ENCODE measurements around the gene SEPSECS.

Gene SEPSECS

DNA sequence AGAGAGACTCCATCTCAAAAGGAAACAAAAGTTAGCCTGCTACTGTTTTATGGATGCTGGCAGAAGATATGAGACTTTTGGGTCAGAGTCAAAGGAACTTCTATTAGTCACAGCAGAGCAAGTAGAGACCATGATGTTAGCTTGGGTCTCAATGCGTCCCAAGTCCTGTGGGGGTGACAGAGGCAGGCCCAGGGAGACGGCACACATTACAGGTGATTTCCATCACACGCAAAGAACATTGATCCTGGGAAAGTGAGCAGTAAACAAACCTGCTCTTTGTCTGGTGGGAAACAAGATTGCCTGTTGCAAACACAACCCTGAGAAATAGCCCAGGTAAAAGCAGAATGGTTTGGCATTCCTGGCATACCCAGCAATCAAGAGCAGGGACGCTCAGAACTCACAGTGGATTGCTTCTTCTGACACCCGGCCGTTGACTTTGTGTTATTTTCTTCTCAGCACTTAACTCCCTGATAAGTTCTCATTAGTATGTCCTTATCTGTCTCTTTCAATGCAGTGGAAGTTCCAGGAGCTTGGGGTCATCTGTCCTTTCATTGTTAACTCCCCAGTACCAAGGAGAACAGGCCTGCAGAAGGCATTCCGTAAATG is 78.3 kb downstream of the SEPSECS start:
- no peak for DNase-seq (ENCODE audit: low spot score)

DNA sequence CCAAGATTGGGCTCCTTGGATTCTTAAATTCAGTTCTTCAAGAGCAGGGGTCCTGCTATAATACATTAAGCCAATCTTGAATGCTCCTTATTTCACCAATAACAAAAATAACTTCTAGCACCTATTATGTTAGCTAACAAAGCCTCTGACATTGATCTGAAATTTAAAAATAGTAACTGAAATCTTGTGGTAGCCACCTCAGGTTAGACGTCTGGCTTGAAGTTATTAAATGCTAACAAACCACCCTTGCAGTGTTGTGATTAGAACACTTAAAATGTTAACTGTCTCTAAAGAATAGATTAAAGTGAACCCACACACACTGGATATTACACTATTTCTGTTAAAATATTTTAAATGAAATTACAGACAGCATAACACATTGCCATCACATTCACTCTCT is 79.7 kb downstream of the SEPSECS start:
- no peak for DNase-seq (ENCODE audit: low spot score)

DNA sequence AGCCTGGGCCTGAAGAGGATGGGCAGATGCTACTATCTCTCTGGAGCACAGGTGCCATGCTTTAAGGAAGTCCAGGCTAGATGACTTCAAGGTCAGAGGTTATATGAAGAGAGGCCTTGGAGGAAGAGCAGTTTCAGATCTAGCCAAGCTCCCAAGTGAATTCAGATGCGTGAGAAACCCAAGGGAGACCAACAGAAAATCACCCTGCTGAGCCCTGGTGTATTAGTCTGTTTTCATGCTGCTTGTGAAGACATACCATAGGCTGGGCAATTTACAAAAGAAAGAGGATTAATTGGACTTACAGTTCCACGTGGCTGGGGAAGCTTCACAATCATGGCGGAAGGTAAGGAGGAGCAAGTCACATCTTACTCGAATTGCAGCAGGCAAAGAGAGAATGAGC is 81.7 kb downstream of the SEPSECS start:
- DNase-seq (ENCODE audit: low spot score), result no peak

DNA sequence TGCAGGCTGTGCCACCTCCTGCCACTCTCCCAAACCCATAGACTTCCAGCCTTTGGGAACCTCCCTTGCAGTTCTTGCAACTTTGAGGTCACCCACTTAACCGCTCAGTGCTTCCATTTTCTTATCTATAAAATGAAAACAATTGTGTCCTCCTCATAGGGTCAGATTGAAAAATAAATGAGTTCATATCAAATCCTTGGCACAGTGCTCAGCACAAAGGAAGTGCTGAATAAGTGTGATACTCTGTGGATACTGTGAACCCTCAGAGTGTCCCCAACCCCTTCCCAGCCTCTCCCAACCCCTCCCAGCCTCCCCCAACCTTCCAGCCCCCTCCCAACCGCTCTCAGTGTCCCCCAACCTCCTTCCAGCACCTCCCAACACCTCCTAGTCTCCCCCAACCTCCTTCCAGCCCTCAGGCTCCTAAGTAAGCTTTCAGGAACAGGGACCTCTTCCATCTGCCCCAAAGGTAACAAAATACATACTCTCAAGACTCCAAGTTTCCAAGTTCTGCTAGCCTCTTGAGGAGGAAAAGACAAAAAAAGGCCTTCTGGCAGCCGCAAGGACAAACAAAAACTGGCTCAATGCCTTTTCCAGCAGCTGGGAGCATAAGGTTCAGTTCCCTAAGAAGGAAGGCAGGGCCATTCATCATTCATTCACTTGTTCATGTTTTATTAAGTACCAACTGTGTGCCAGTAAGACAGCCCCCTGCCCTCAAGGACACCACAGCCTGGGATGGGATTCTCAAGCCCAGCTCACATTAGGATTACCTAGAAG is 83.4 kb downstream of the SEPSECS start:
- no peak for DNase-seq (ENCODE audit: low spot score)

DNA sequence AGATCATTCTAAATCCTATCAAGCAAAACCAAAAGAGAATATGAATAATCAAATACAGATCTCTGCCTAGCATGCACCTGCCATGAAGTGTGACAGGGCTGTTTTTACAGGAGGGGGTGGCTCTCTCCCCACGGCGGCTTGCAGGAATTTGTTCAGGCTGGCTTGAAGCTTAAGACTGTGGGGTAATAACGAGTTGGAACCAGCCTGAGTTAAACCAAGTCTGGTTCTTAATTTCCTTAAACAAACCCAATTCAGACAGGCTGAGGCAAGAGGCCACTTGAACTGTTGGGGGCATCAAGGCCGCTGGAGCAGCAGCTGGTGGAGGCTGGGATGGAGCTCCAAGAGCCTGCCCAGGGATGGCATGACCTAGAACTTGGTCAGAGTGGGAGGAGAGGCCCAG is 84.4 kb downstream of the SEPSECS start:
- no peak for DNase-seq (ENCODE audit: low spot score)

DNA sequence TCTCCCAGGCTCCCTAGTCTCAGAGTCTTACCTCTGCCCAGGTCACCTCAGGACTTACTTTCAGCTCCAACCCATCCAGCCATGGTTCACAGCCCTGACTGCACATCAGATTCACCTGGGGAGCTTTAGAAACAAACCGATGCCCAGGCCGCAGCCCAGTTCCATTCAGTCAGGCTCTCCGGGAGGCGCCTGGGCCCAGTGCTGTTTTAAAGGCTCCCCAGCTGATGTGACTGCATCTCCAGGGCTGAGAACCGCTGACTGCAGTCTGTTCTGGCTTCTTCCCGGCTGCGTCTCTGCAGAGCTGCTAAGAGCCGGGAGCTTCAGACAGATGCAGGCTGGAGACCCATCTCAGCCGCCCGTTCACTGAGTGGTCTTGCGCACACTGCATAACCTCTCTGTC is 85.1 kb downstream of the SEPSECS start:
- no peak for DNase-seq (ENCODE audit: low spot score)

DNA sequence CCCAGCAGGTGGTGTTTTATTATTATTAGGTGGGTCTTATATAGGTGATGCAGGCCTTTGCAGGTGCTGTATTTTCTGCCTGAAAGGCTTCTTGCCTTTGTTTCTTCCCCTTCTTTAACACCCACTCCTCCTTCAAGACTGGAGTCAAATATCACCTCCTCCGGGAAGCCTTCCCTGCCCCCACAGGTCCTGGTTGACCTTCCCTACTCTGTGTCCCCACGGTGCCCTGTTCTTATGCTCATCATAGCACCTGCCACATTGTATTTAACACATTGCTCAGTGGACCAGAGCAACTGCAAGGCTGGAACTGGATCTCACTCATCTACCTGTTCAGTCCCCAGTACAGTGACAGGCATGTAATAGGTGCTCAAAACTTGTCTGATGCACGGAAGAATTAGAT is 89.7 kb downstream of the SEPSECS start:
- no peak for DNase-seq (ENCODE audit: low spot score)
